ENCODE data around the gene CFAP100.

Gene CFAP100

DNA sequence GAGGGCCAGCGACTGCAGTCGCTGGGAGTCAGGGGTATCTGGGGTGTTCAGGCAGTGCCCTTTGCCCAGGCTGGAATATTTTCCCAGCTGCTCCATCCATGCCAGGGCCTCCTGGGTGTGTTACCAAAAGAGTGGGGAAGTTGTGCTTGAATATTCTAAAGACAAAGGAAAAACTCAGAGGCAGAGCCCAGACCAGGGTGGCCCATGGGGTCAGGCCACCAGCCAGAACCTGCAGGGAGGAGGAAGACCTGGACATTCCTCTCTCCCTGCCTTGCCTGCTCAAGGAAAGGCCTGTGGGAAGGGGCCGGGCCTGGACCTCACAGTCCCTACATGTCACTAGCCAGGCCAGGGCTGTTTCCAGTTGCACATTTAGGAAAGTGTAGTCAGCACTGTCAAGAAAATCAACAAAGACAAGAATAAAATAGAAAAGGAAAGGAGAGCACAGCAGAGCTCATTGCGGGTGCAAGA lies 21.5 kb upstream of the CFAP100 start:
- Histone ChIP-seq H3K4me2 (no peak overlapping the region), H3K27me3 (ENCODE audit: insufficient read depth, low read depth) (no peaks in the 10 kb centered on the region), H2AFZ (ENCODE audit: low read depth) (no peak overlapping the region), H4K20me1 (ENCODE audit: insufficient read depth) (no peaks in the 10 kb centered on the region), H3K9ac (no peak overlapping the region), H3K36me3 (ENCODE audit: insufficient read depth) (no peaks in the 10 kb centered on the region), H3K4me1 (ENCODE audit: low read depth, poor library complexity, severe bottlenecking) (no peaks in the 10 kb centered on the region), H3K79me2 (ENCODE audit: insufficient read depth, low read depth) (no peaks in the 10 kb centered on the region), H3K27ac (no peak overlapping the region), H3K4me3 (IDR thresholded peaks at IDR 0.05; ENCODE audit: insufficient read depth, low read depth, low read length) (no peak overlapping the region)
- TF ChIP-seq CTCF (conservative IDR thresholded peaks at IDR 0.05; ENCODE audit: low read depth, low read length): no peak

DNA sequence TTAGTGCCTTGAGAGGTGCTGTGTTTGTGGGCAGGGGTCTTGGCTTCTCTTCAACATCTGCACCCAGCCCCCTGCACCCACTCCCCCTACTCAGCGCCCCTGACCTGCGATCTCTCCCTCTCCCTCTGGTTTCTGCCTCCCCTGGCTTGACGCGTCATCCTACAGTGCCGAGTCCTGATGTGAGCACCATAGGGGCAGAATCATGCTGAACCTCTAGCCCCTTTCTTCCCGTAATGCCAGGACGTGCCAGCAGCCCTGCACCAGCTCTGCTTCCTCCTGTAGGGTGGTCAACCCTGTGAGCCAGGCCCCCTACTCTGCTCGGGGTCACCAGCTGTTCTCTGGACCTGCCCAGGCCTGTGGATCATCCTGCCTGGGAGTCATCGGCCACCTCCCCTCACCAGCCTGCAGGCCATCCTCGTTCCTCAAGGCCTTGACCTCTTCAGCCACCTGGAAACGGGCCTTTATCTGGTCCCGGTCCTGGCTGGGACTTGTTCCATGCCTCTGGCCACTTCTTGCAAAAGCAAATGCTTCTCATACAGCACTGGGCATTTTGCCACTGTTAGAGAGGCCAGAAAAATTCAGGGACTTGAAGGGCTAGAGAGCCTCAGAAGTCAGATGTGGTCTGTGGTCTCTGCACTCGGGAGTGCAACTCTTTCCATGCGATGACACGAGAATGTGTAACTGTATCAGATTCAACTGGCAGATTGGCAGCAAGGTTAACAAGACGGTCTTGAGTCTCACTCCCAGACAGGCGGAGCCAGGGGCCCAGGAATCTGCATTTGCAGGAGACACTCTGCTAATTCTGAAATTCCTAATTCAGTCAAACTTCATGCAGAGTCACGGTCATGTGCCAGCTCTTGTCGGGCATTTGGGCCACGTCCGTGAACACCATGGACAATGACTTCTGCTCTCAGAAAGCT lies 20.8 kb upstream of the CFAP100 start:
- no peaks in the 10 kb centered on the region for H3K79me2 ChIP-seq (ENCODE audit: insufficient read depth, low read depth)
- no peak overlapping the region for H3K4me2 ChIP-seq
- H2AFZ ChIP-seq (ENCODE audit: low read depth): no peak overlapping the region
- H3K4me3 ChIP-seq (IDR thresholded peaks at IDR 0.05; ENCODE audit: insufficient read depth, low read depth, low read length): no peak overlapping the region
- H3K4me1 ChIP-seq (ENCODE audit: low read depth, poor library complexity, severe bottlenecking): no peaks in the 10 kb centered on the region
- no peak overlapping the region for H3K27ac ChIP-seq
- TF ChIP-seq CTCF (conservative IDR thresholded peaks at IDR 0.05; ENCODE audit: low read depth, low read length): no peak
- no peaks in the 10 kb centered on the region for H3K27me3 ChIP-seq (ENCODE audit: insufficient read depth, low read depth)
- no peak overlapping the region for H3K9ac ChIP-seq
- no peaks in the 10 kb centered on the region for H3K36me3 ChIP-seq (ENCODE audit: insufficient read depth)
- no peaks in the 10 kb centered on the region for H4K20me1 ChIP-seq (ENCODE audit: insufficient read depth)

DNA sequence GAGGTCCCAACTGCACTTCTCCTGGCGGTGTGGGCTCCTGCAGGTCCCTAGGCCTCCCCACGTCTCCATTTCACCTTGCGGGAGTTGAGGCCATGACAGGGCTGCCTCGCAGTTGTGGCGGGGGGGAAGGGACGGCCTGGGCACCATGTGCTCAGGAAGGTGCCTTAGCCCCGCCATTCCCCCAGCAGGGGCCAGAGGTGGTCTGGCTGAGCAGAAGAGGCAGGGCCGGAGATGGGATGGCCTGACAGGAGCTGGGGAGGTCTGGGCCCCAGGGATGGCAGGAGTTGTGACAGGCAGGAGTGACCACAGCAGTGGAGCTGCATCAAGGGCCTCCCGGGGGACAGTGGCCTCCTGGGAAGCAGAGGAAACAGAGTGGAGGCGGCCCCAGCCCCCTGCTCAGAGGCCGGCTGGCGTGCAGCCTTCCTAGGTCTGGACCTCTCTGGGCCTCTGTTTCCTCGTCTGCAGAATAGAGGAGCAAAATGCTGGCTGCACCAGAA lies 18.8 kb upstream of the CFAP100 start:
- Histone ChIP-seq H3K4me1 (ENCODE audit: low read depth, poor library complexity, severe bottlenecking) (no peaks in the 10 kb centered on the region), H3K27ac (no peak overlapping the region), H3K4me2 (no peak overlapping the region), H4K20me1 (ENCODE audit: insufficient read depth) (no peaks in the 10 kb centered on the region), H3K79me2 (ENCODE audit: insufficient read depth, low read depth) (no peaks in the 10 kb centered on the region), H3K9ac (no peak overlapping the region), H3K4me3 (IDR thresholded peaks at IDR 0.05; ENCODE audit: insufficient read depth, low read depth, low read length) (no peak overlapping the region), H3K27me3 (ENCODE audit: insufficient read depth, low read depth) (no peaks in the 10 kb centered on the region), H2AFZ (ENCODE audit: low read depth) (no peak overlapping the region), H3K36me3 (ENCODE audit: insufficient read depth) (no peaks in the 10 kb centered on the region)
- no peak for TF ChIP-seq CTCF (conservative IDR thresholded peaks at IDR 0.05; ENCODE audit: low read depth, low read length)

DNA sequence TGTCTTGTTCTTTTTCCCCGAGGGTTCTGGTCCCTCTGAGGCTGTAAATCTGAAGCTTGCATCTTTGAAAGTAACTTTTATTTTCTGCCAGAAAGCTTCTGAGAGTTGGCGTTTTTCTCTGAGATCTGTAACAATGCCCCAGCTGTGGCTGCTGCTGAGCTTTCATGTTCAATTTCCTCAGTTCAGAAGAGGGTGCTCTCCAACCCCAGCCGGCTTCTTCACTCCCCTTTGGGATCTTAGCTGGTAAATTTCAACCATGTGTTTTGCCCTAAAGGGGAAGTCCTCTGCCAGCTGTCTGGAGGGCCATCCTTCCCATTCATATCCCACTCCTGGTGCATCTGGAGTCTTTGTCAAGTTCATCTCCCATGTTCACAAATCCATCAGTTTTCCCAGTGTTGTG lies 18.3 kb upstream of the CFAP100 start:
- Histone ChIP-seq H3K4me2 (no peak overlapping the region), H3K9ac (no peak overlapping the region), H3K4me1 (ENCODE audit: low read depth, poor library complexity, severe bottlenecking) (no peaks in the 10 kb centered on the region), H3K79me2 (ENCODE audit: insufficient read depth, low read depth) (no peaks in the 10 kb centered on the region), H2AFZ (ENCODE audit: low read depth) (no peak overlapping the region), H4K20me1 (ENCODE audit: insufficient read depth) (no peaks in the 10 kb centered on the region), H3K4me3 (IDR thresholded peaks at IDR 0.05; ENCODE audit: insufficient read depth, low read depth, low read length) (no peak overlapping the region), H3K27me3 (ENCODE audit: insufficient read depth, low read depth) (no peaks in the 10 kb centered on the region), H3K27ac (no peak overlapping the region), H3K36me3 (ENCODE audit: insufficient read depth) (no peaks in the 10 kb centered on the region)
- TF ChIP-seq CTCF (conservative IDR thresholded peaks at IDR 0.05; ENCODE audit: low read depth, low read length): no peak
